Stomach (tissue), 9 donors: ENCODE results near the gene RERE. TPM values are rescaled to one million over a fixed set of nuclear protein-coding genes. Genes with fewer than 3 reads are reported as not detected.

Experiments
- DNase-seq, 2 donors: peaks; one replicate each; pipeline versions ENCODE4 v3.0.0 to v3.0.0-alpha.2; 2013 to 2019
- H3K27ac ChIP-seq, 5 donors: fragments of 200-600 bp in 4 of 5; sonication (generic) in 4 of 5; one replicate each; pipeline ENCODE4 v1.5.1; 2013 to 2019; ENCODE audit warnings: mild to moderate bottlenecking in 1 of 5, moderate library complexity in 1 of 5
- H3K27me3 ChIP-seq, 3 donors: fragments of 200-600 bp; sonication (generic); one replicate each; pipeline ENCODE4 v1.5.1; 2017 to 2019; ENCODE audit warnings: mixed run types in 1 of 3
- H3K36me3 ChIP-seq, 4 donors: fragments of 200-600 bp; sonication (generic); 1 replicate in 3 of 4; 2 replicates in 1 of 4; pipeline ENCODE4 v1.5.1; 2016 to 2019
- H3K4me1 ChIP-seq, 4 donors: fragments of 200-600 bp; sonication (generic); one replicate each; pipeline ENCODE4 v1.5.1; 2016 to 2019
- H3K4me3 ChIP-seq, 4 donors: fragments of 200-600 bp; sonication (generic) in 3 of 4; one replicate each; pipeline ENCODE4 v1.5.1; 2016 to 2019; ENCODE audit warnings: mild to moderate bottlenecking in 1 of 4
- H3K9me3 ChIP-seq, 4 donors: fragments of 200-600 bp; sonication (generic); one replicate each; pipeline ENCODE4 v1.5.1; 2016 to 2019
- EP300 ChIP-seq: sonication (generic); formaldehyde crosslinking; IDR thresholded peaks from one replicate; pipeline ENCODE4 v1.6.1; 2017; ENCODE audit warnings: antibody characterized with exemption
- POLR2A ChIP-seq, 4 donors: fragments of 450-650 bp; IDR thresholded peaks; one replicate each; pipeline ENCODE4 v1.6.1; 2016; ENCODE audit warnings: antibody characterized with exemption in 4 of 4, control low read depth in 2 of 4, mild to moderate bottlenecking in 1 of 4, moderate library complexity in 1 of 4
- POLR2AphosphoS5 ChIP-seq, 3 donors: sonication (generic); formaldehyde crosslinking; IDR thresholded peaks; one replicate each; pipeline ENCODE4 v1.6.1; 2016; ENCODE audit warnings: antibody characterized with exemption in 3 of 3
- WGBS, 5 donors: extraction: QIAGEN DNeasy Blood & Tissue Kit in 3 of 5; methylation state at CpG; one replicate each; pipeline versions ENCODE4 v1.1.5 to v1.1.7; 2013 to 2018; 5-methylcytosine and 5-hydroxymethylcytosine counted together
- intact Hi-C: fragments of 100-400 bp; cut with DNase I; formaldehyde crosslinking; loops from one replicate; pipeline ENCODE4 v1.15.1; 2023; ENCODE audit warnings: low total_unique reads
- polyA plus RNA-seq, 3 donors: library from polyadenylated mRNA; stranded (reverse); fragments of 200-250 nt; gene quantifications; one replicate each; pipeline ENCODE4 v1.2.3, GENCODE V29; 2013
- total RNA-seq, 5 donors: library from RNA; depleted of rRNA; stranded (reverse); fragments of >200 nt; gene quantifications; one replicate each; pipeline versions ENCODE4 v1.1.0 to v1.2.3, GENCODE V29; 2014 to 2016
- TF ChIP-seq, protein P1 (sequence below), 7 experiments: fragments of 450-650 bp in 4 of 7; fragments of 200-600 bp in 3 of 7; sonication (generic) in 3 of 7; IDR thresholded peaks; one replicate each; pipeline ENCODE4 v1.5.1; 2016 to 2019; ENCODE audit warnings: antibody characterized with exemption in 7 of 7, control low read depth in 2 of 7, mild to moderate bottlenecking in 1 of 7
- donor health status: healthy with polysubstance abuse.
- donor health status: Bipolar disorder and iron deficiency.
- donor health status: healthy.

Gene RERE
- total and polyA plus RNA-seq, 8 donors = 15.6 to 198 (median 79.3) TPM

DNA sequence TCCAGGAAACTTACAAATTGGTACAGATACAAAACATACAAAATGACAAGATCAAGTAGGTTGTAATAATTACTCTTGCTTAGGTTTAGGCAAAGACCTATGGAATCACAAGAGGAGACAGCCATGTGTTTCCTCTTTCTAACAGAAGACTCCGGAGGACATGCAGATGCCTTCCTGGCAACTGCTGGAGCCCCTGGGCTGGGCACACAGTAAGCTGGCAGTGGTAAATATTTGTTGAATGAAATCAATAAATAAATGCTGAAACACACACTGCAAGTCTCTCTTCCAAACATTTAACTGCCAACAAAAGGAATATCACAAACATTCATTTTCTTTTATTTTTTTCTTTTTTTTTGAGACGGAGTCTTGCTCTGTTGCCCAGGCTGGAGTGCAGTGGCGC lies 350.1 kb downstream of the RERE start:
- intact Hi-C loops = no loop called here
- 66 to 88% (median 76%) methylated on average over 3 of the region's 3 CpGs for WGBS, 5 donors

DNA sequence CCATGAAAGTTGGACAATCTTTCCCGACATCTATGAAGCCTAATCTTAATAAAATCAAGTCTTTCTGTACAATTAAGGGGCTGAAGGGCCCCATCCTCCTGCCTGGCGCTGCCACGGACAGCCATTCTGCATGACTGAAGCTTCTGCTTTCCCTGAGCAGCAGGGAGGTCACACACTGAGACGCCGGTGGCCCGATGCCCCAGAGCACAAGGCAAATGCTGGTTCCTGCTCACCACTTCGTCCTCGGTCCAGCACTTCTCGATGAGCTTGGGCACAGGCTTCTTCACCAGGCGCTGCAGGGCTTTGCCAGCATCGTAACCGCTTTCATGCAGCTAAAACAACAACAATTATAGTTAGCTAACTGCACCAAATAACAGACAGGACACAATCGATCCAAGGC lies 351.7 kb downstream of the RERE start:
- Histone ChIP-seq H3K4me1 (peaks cover 38 to 65% (median 51%) of the 10 kb centered on the region in 4 donors), H3K27ac (peak overlapping the region in 3 of 5 donors; percentile 28 to 89 (median 87)), H3K9me3 (no peaks in the 10 kb centered on the region), H3K4me3 (no peak overlapping the region), H3K27me3 (no peaks in the 10 kb centered on the region), H3K36me3 (peaks cover 4 to 9% (median 6%) of the 10 kb centered on the region in 4 donors)
- DNase-seq = no peak
- TF ChIP-seq POLR2A (IDR thresholded peaks at IDR 0.05) (no peak), POLR2AphosphoS5 (IDR thresholded peaks at IDR 0.05) (no peak), EP300 (no peak)
- TF ChIP-seq, protein P1, sequence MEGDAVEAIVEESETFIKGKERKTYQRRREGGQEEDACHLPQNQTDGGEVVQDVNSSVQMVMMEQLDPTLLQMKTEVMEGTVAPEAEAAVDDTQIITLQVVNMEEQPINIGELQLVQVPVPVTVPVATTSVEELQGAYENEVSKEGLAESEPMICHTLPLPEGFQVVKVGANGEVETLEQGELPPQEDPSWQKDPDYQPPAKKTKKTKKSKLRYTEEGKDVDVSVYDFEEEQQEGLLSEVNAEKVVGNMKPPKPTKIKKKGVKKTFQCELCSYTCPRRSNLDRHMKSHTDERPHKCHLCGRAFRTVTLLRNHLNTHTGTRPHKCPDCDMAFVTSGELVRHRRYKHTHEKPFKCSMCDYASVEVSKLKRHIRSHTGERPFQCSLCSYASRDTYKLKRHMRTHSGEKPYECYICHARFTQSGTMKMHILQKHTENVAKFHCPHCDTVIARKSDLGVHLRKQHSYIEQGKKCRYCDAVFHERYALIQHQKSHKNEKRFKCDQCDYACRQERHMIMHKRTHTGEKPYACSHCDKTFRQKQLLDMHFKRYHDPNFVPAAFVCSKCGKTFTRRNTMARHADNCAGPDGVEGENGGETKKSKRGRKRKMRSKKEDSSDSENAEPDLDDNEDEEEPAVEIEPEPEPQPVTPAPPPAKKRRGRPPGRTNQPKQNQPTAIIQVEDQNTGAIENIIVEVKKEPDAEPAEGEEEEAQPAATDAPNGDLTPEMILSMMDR (IDR thresholded peaks at IDR 0.05) = no peak
- intact Hi-C loops = no loop called here
- 77 to 87% (median 80%) methylated on average over 13 of the region's 13 CpGs for WGBS, 5 donors

More for the DNA sequence above, 350.1 kb downstream of the RERE start:
- TF ChIP-seq EP300 = no peak
- TF ChIP-seq POLR2A (IDR thresholded peaks at IDR 0.05) = no peak
- TF ChIP-seq, protein P1 (IDR thresholded peaks at IDR 0.05) = no peak
- no peak for TF ChIP-seq POLR2AphosphoS5 (IDR thresholded peaks at IDR 0.05)
- peaks cover 4 to 9% (median 6%) of the 10 kb centered on the region in 4 donors for H3K36me3 ChIP-seq
- no peak overlapping the region for H3K4me3 ChIP-seq
- H3K27me3 ChIP-seq = no peaks in the 10 kb centered on the region
- H3K27ac ChIP-seq = no peak overlapping the region
- DNase-seq = no peak
- no peaks in the 10 kb centered on the region for H3K9me3 ChIP-seq
- peaks cover 25 to 52% (median 41%) of the 10 kb centered on the region in 4 donors for H3K4me1 ChIP-seq

DNA sequence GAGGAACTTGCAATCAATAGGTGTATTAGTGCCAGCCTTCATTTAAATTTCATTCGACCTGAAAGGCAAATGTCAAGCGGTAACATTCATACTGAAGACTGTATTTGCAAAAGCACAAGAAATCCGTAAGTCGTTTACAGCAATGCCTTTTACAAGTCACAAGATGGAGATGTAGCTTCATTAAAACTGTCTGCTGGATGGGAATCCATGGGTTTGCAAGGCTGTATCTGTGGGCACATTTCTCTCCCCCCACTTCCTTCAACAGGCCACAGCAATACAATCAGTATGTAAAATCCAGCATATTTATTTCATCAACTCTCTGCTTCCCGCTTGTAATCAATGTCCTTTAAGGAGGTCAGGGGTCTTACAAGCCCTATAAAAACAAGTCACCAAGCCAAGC lies 352.4 kb downstream of the RERE start:
- Histone ChIP-seq H3K4me1 (peaks cover 39 to 70% (median 53%) of the 10 kb centered on the region in 4 donors), H3K9me3 (no peaks in the 10 kb centered on the region), H3K4me3 (no peak overlapping the region), H3K27ac (peak overlapping the region in 3 of 5 donors; percentile 82 to 89 (median 87)), H3K27me3 (no peaks in the 10 kb centered on the region), H3K36me3 (peaks cover 4 to 9% (median 6%) of the 10 kb centered on the region in 4 donors)
- intact Hi-C loops = no loop called here
- DNase-seq = peak in 1 of 2 donors; percentile 64
- WGBS, 5 donors = 70 to 82% (median 72%) methylated on average over 5 of the region's 5 CpGs
- TF ChIP-seq, protein P1 (IDR thresholded peaks at IDR 0.05) = no peak
- TF ChIP-seq POLR2A (IDR thresholded peaks at IDR 0.05) (no peak), POLR2AphosphoS5 (IDR thresholded peaks at IDR 0.05) (no peak), EP300 (no peak)

DNA sequence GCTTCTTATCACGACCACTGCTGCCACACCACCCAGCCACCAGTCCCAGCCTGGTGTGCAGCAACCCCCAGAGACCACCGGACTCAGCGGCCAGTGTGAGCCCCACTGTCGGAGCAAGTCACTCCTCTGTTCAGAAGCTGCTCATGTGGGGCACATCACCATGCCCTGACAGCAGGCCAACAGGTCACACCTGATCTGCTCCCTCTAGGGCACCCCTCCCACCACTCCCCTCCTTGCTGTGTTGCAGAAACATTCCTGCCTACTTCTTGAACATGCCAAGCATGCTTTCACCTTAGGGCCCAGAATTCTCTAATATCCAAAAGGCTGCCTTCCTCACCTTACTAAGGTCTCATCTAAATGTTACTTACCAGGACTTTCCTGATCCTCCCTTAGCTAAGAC lies 353.1 kb downstream of the RERE start:
- Histone ChIP-seq H3K36me3 (peaks cover 4 to 9% (median 6%) of the 10 kb centered on the region in 4 donors), H3K27ac (peak overlapping the region; percentile 20 to 89 (median 82)), H3K27me3 (no peaks in the 10 kb centered on the region), H3K4me1 (peaks cover 39 to 74% (median 53%) of the 10 kb centered on the region in 4 donors), H3K4me3 (no peak overlapping the region), H3K9me3 (no peaks in the 10 kb centered on the region)
- TF ChIP-seq EP300 = no peak
- TF ChIP-seq POLR2AphosphoS5 (IDR thresholded peaks at IDR 0.05) = no peak
- WGBS, 5 donors = 66 to 77% (median 70%) methylated on average over 4 of the region's 4 CpGs
- intact Hi-C loops = no loop called here
- no peak for DNase-seq
